Measurements from ENCODE around the gene FHIT. TPM values are rescaled to one million over a fixed set of nuclear protein-coding genes. Genes with fewer than 3 reads are reported as not detected.

FHIT gene
- total RNA-seq, 4 donors from 2014 or later = 8.8 to 35.6 (median 12.6) TPM

GRCh38 chr3:60313231-60313798 lies 937.9 kb downstream of the FHIT start:
- Histone ChIP-seq H3K27ac (no peak overlapping the region), H3K9me3 (no peaks in the 10 kb centered on the region)
- WGBS = 80% methylated on average over 4 of the region's 4 CpGs

GRCh38 chr3:60309539-60310268 lies 941.5 kb downstream of the FHIT start:
- WGBS = 83% methylated on average over 6 of the region's 6 CpGs
- no peak for DNase-seq (ENCODE audit: low spot score in 2 of 2)
- no peaks in the 10 kb centered on the region for H3K27me3 ChIP-seq
- H3K4me1 ChIP-seq = no peaks in the 10 kb centered on the region
- no peak for TF ChIP-seq POLR2AphosphoS5 (IDR thresholded peaks at IDR 0.05)
- no peak for TF ChIP-seq CTCF (IDR thresholded peaks at IDR 0.05)
- TF ChIP-seq EP300 (IDR thresholded peaks at IDR 0.05) = no peak
- TF ChIP-seq POLR2A (IDR thresholded peaks at IDR 0.05) = no peak
- no peaks in the 10 kb centered on the region for H3K9me3 ChIP-seq
- H3K27ac ChIP-seq = no peak overlapping the region
- H3K36me3 ChIP-seq = no peaks in the 10 kb centered on the region
- H3K4me3 ChIP-seq = no peak overlapping the region

More at GRCh38 chr3:60313231-60313798, 937.9 kb downstream of the FHIT start:
- Histone ChIP-seq H3K4me1 (no peaks in the 10 kb centered on the region), H3K27me3 (no peaks in the 10 kb centered on the region), H3K36me3 (no peaks in the 10 kb centered on the region), H3K4me3 (no peak overlapping the region)
- TF ChIP-seq EP300 (IDR thresholded peaks at IDR 0.05) (no peak), POLR2AphosphoS5 (IDR thresholded peaks at IDR 0.05) (no peak), CTCF (IDR thresholded peaks at IDR 0.05) (no peak), POLR2A (IDR thresholded peaks at IDR 0.05) (no peak)
- no peak for DNase-seq (ENCODE audit: low spot score in 2 of 2)

- Histone ChIP-seq H3K9me3 (no peaks in the 10 kb centered on the region), H3K27ac (no peak overlapping the region), H3K36me3 (no peaks in the 10 kb centered on the region), H3K4me3 (no peak overlapping the region), H3K27me3 (no peaks in the 10 kb centered on the region), H3K4me1 (no peaks in the 10 kb centered on the region)
- no peak for DNase-seq (ENCODE audit: low spot score in 2 of 2)
- TF ChIP-seq POLR2AphosphoS5 (IDR thresholded peaks at IDR 0.05) = no peak
- TF ChIP-seq POLR2A (IDR thresholded peaks at IDR 0.05) = no peak
- TF ChIP-seq CTCF (IDR thresholded peaks at IDR 0.05) = no peak
- no peak for TF ChIP-seq EP300 (IDR thresholded peaks at IDR 0.05)
- 71% methylated on average over 3 of the region's 3 CpGs for WGBS
These were observed 942.4 kb downstream of the FHIT start for GRCh38 chr3:60308808-60309207.

GRCh38 chr3:60307562-60308199 lies 943.6 kb downstream of the FHIT start:
- H3K27ac ChIP-seq = no peak overlapping the region
- no peaks in the 10 kb centered on the region for H3K4me1 ChIP-seq
- 89% methylated on average over 4 of the region's 5 CpGs for WGBS
- no peaks in the 10 kb centered on the region for H3K27me3 ChIP-seq
- no peak for TF ChIP-seq EP300 (IDR thresholded peaks at IDR 0.05)
- TF ChIP-seq POLR2A (IDR thresholded peaks at IDR 0.05) = no peak
- TF ChIP-seq CTCF (IDR thresholded peaks at IDR 0.05) = no peak
- no peak for TF ChIP-seq POLR2AphosphoS5 (IDR thresholded peaks at IDR 0.05)
- DNase-seq (ENCODE audit: low spot score in 2 of 2) = no peak
- H3K36me3 ChIP-seq = no peaks in the 10 kb centered on the region
- H3K4me3 ChIP-seq = no peak overlapping the region
- H3K9me3 ChIP-seq = no peaks in the 10 kb centered on the region

GRCh38 chr3:60304112-60304511 lies 947.1 kb downstream of the FHIT start:
- H3K27me3 ChIP-seq = no peaks in the 10 kb centered on the region
- TF ChIP-seq POLR2A (IDR thresholded peaks at IDR 0.05) = no peak
- no peak for TF ChIP-seq CTCF (IDR thresholded peaks at IDR 0.05)
- no peak for TF ChIP-seq EP300 (IDR thresholded peaks at IDR 0.05)
- no peak for TF ChIP-seq POLR2AphosphoS5 (IDR thresholded peaks at IDR 0.05)
- DNase-seq (ENCODE audit: low spot score in 2 of 2) = no peak
- H3K4me1 ChIP-seq = no peaks in the 10 kb centered on the region
- no peaks in the 10 kb centered on the region for H3K36me3 ChIP-seq
- no peak overlapping the region for H3K4me3 ChIP-seq
- no peak overlapping the region for H3K27ac ChIP-seq
- no peaks in the 10 kb centered on the region for H3K9me3 ChIP-seq

All from suprapubic skin (tissue), 4 donors.